ENCODE measurements around the gene SGSM1. TPM values are rescaled to one million over a fixed set of nuclear protein-coding genes. Genes with fewer than 3 reads are reported as not detected.

The SGSM1 gene
- polyA plus RNA-seq, 3 donors, result not detected

DNA sequence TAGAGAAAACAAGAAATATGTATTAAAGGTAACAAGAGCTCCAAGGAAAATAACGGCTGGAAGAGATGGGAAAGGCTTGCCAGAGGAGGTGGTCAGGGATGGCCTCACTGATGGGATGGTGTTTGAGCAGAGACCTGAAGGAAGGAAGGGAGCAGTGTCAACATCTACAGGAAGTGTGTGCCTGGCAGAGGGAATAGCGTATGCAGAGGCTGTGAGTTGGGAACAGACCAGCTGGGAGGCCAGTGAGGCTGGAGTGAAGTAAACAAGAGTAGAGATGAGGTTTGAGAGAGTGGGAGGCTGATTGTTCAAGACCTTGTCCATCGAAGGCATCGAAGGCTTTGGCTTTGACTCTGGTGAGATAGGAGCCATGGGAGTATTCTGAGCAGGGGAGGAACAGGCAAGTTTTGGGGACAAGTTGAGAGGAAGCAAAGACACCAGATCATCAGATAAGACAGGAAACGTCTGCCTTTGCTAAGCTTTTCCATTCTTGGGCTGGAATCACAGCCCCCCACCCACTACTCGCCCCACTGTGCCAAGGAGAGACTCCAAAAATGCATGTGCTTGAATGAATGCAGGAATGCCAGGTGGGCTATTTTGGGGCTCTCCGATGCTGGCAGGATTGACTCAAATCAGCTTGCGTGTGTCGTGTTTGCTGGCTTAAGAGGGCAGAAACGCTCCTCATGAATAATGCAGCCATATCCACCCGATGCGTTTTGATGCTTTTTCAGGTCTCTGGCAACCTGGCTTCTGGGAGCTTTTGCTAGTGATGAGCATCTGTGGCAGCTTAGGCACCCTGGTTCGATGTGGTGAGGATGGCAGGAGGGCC lies 7.2 kb downstream of the SGSM1 start:
- Histone ChIP-seq H3K27ac (ENCODE audit: low read depth in 1 of 2, low read length in 2 of 2) (no peak overlapping the region), H3K9ac (ENCODE audit: insufficient read depth, low read length, poor library complexity, severe bottlenecking) (no peak overlapping the region), H4K20me1 (ENCODE audit: insufficient read depth, low read length) (no peaks in the 10 kb centered on the region), H3K4me2 (replicated peaks; ENCODE audit: extremely low read depth, low read length, poor library complexity, severe bottlenecking) (no peak overlapping the region), H3K36me3 (replicated peaks in 1 of 2; ENCODE audit: control insufficient read depth in 1 of 2, insufficient read depth in 2 of 2, low read length in 2 of 2) (no peaks in the 10 kb centered on the region), H3K27me3 (ENCODE audit: control insufficient read depth in 2 of 2, insufficient read depth in 2 of 2, low read length in 2 of 2) (peaks cover 0 to 4% of the 10 kb centered on the region in 2 donors), H3K4me1 (ENCODE audit: control insufficient read depth in 1 of 2, insufficient read depth in 2 of 2, low read length in 2 of 2) (no peaks in the 10 kb centered on the region), H3K9me3 (replicated peaks in 1 of 2; ENCODE audit: control insufficient read depth in 1 of 2, insufficient read depth in 1 of 2, low read length in 2 of 2) (peaks cover 30 to 32% of the 10 kb centered on the region in 2 donors), H3K79me2 (ENCODE audit: insufficient read depth, low read length) (no peaks in the 10 kb centered on the region), H2AFZ (ENCODE audit: insufficient read depth, low read depth, low read length, poor library complexity, severe bottlenecking) (no peak overlapping the region), H3K4me3 (replicated peaks in 1 of 3; ENCODE audit: low read depth in 2 of 3, low read length in 3 of 3) (no peak overlapping the region)
- Mint-ChIP-seq H3K9me3 (peaks cover 14 to 36% (median 32%) of the 10 kb centered on the region in 7 donors), H3K27ac (no peak overlapping the region), H3K4me3 (no peak overlapping the region), H3K27me3 (ENCODE audit: low read depth in 3 of 3) (peaks cover 8 to 12% (median 11%) of the 10 kb centered on the region in 3 donors), H3K4me1 (no peaks in the 10 kb centered on the region), H3K36me3 (no peaks in the 10 kb centered on the region)
- 65% methylated on average over 9 of the region's 13 CpGs for WGBS (ENCODE audit: insufficient coverage)
- no peak for DNase-seq
- TF ChIP-seq, protein P1, sequence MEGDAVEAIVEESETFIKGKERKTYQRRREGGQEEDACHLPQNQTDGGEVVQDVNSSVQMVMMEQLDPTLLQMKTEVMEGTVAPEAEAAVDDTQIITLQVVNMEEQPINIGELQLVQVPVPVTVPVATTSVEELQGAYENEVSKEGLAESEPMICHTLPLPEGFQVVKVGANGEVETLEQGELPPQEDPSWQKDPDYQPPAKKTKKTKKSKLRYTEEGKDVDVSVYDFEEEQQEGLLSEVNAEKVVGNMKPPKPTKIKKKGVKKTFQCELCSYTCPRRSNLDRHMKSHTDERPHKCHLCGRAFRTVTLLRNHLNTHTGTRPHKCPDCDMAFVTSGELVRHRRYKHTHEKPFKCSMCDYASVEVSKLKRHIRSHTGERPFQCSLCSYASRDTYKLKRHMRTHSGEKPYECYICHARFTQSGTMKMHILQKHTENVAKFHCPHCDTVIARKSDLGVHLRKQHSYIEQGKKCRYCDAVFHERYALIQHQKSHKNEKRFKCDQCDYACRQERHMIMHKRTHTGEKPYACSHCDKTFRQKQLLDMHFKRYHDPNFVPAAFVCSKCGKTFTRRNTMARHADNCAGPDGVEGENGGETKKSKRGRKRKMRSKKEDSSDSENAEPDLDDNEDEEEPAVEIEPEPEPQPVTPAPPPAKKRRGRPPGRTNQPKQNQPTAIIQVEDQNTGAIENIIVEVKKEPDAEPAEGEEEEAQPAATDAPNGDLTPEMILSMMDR (IDR thresholded peaks at IDR 0.05), result no peak
- intact Hi-C loops (cut with micrococcal nuclease), result no loop called here

DNA sequence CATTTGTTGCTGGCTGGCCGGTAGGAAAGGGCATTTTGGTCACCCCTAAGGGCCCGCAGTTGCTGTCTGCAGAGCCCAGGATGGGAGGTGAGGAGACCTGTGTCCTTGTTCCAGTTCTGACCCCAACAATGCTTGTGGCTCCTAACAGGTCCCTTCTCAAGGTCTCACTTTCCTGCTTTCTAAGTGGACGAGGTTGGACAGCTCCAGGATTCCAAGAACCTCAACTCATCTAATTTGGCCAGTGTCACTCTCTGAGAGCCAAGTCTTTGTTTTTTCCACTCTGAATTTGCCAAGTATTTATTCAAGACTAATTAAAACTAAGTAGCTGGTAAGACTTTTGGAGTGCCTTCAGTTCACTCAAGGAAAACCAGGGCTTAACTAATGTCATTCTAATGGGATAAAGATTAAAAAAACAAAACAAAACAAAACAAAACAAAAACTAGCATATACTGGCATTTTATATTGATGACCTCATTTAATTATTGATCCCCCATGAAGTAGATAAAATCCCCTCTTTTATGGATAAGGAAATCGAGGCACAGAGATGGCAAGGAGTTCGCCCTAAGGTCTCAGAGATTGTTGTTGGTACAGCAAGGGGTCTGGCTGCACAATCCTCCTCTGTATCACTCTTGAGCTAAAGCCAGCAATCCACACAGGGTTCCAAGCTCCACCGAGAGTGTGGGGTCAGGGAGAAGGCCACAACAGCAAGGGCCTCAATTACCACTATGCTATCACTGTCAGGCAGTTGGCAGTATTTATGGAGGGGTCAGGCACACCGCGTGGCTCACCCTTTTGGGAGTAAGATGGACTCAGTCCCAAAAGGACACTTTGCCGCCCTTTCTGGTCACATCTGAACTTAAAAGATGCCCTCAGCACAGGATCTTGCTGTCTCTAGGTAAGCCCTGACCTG lies 8.1 kb downstream of the SGSM1 start:
- H3K79me2 ChIP-seq (ENCODE audit: insufficient read depth, low read length), result no peaks in the 10 kb centered on the region
- no peaks in the 10 kb centered on the region for H3K36me3 Mint-ChIP-seq
- H3K27me3 Mint-ChIP-seq (ENCODE audit: low read depth in 3 of 3), result peaks cover 4 to 9% (median 5%) of the 10 kb centered on the region in 3 donors
- H2AFZ ChIP-seq (ENCODE audit: insufficient read depth, low read depth, low read length, poor library complexity, severe bottlenecking), result no peak overlapping the region
- 94% methylated on average over 6 of the region's 9 CpGs for WGBS (ENCODE audit: insufficient coverage)
- H4K20me1 ChIP-seq (ENCODE audit: insufficient read depth, low read length), result no peaks in the 10 kb centered on the region
- no peaks in the 10 kb centered on the region for H3K36me3 ChIP-seq (replicated peaks in 1 of 2; ENCODE audit: control insufficient read depth in 1 of 2, insufficient read depth in 2 of 2, low read length in 2 of 2)
- no peaks in the 10 kb centered on the region for H3K4me1 ChIP-seq (ENCODE audit: control insufficient read depth in 1 of 2, insufficient read depth in 2 of 2, low read length in 2 of 2)
- H3K9me3 Mint-ChIP-seq, result peaks cover 14 to 39% (median 32%) of the 10 kb centered on the region in 7 donors
- H3K4me2 ChIP-seq (replicated peaks; ENCODE audit: extremely low read depth, low read length, poor library complexity, severe bottlenecking), result no peak overlapping the region
- H3K4me3 Mint-ChIP-seq, result no peak overlapping the region
- intact Hi-C loops (cut with micrococcal nuclease), result no loop called here
- H3K27ac ChIP-seq (ENCODE audit: low read depth in 1 of 2, low read length in 2 of 2), result no peak overlapping the region
- no peaks in the 10 kb centered on the region for H3K4me1 Mint-ChIP-seq
- TF ChIP-seq, protein P1 (IDR thresholded peaks at IDR 0.05), result no peak
- peaks cover 30 to 32% of the 10 kb centered on the region in 2 donors for H3K9me3 ChIP-seq (replicated peaks in 1 of 2; ENCODE audit: control insufficient read depth in 1 of 2, insufficient read depth in 1 of 2, low read length in 2 of 2)
- DNase-seq, result no peak
- H3K27me3 ChIP-seq (ENCODE audit: control insufficient read depth in 2 of 2, insufficient read depth in 2 of 2, low read length in 2 of 2), result no peaks in the 10 kb centered on the region
- H3K4me3 ChIP-seq (replicated peaks in 1 of 3; ENCODE audit: low read depth in 2 of 3, low read length in 3 of 3), result no peak overlapping the region
- H3K9ac ChIP-seq (ENCODE audit: insufficient read depth, low read length, poor library complexity, severe bottlenecking), result no peak overlapping the region
- no peak overlapping the region for H3K27ac Mint-ChIP-seq

Measured in CD14-positive monocyte (primary cell).